Measurements from ENCODE around the gene OCA2. TPM values are rescaled to one million over a fixed set of nuclear protein-coding genes. Genes with fewer than 3 reads are reported as not detected.

Gene OCA2
- total and polyA plus RNA-seq, 2 of the 4 experiments (the other 2 are of a cell fraction) = under 0.01 to 0.03 TPM

DNA sequence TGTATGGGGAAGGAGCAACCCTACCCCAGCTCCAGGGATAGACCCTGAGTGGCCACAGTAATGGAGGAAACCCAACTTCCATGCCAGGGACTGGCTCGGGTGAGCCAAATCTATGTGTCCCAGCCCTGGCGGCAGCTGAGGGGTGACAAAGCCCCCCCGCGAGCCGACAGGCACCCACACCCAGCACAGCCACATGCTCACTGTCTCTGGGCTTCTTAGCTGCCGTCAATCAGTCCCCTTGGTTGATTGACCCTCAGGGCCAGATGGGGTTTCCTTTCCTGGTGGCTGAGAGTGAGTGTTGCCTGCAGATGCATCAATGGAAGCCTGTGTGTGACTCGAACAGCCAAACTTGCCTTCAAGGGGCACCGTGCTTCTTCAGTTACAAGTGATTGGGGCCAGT lies 2.1 kb upstream of the OCA2 start:
- dilution Hi-C loops (cut with HindIII; ENCODE audit: low sequenced_read_pairs, unreplicated experiment) = no loop called here
- WGBS, 2 experiments (ENCODE audit: extremely low coverage in 2 of 2, insufficient read length in 1 of 2) = no CpG with 5 or more reads among the region's 8 CpGs
- H3K23ac ChIP-seq (ENCODE audit: low read depth, low read length) = no peak overlapping the region
- peaks cover 2% of the 10 kb centered on the region; the same call in 1 of the 2 replicates for H3K4me1 ChIP-seq (ENCODE audit: control insufficient read depth, insufficient read depth, low read length)
- H3K79me1 ChIP-seq (ENCODE audit: low read depth in 1 of 2, low read length in 2 of 2) = no peaks in the 10 kb centered on the region
- in situ Hi-C loops (cut with MboI; ENCODE audit: low sequenced_read_pairs) = loop anchor here (25.0 kb wide), 1 partner anchor 1214 kb away; no protein-coding TSS in a partner anchor
- H3K4me2 ChIP-seq (ENCODE audit: low read depth, low read length) = no peak overlapping the region
- no peak overlapping the region for H2AK5ac ChIP-seq (ENCODE audit: low read depth, low read length)
- no peak overlapping the region for H3K18ac ChIP-seq (ENCODE audit: low read depth, low read length)
- no peak overlapping the region for H3K14ac ChIP-seq (replicated peaks; ENCODE audit: low read depth, low read length)
- TF ChIP-seq RAD21 (IDR thresholded peaks at IDR 0.05; ENCODE audit: low read length) = no peak
- no peaks in the 10 kb centered on the region for H3K9me3 ChIP-seq (ENCODE audit: control insufficient read depth, insufficient read depth, low read length)
- BruUV-seq (replicated peaks) = no TSS peak
- no peak overlapping the region for H2BK15ac ChIP-seq (ENCODE audit: low read depth, low read length)
- H4K5ac ChIP-seq (ENCODE audit: low read depth, low read length) = no peak overlapping the region
- H2BK5ac ChIP-seq (ENCODE audit: low read depth, low read length, poor library complexity, severe bottlenecking) = no peak overlapping the region
- no peak overlapping the region for H4K91ac ChIP-seq (ENCODE audit: insufficient read depth, low read depth, low read length)
- H2AFZ ChIP-seq (replicated peaks; ENCODE audit: low read length, poor library complexity) = no peak overlapping the region
- DNase-seq (no peak), ATAC-seq (ENCODE audit: low read depth) (no peak)
- H2BK120ac ChIP-seq (ENCODE audit: low read depth, low read length) = no peak overlapping the region
- ChIA-PET CTCF (interaction anchor here (0.6 kb wide), 1 partner anchor 25 kb away, joined by 4 read pairs; no protein-coding TSS in a partner anchor), POLR2A (ENCODE audit: unreplicated experiment) (no interaction called here)
- no peak overlapping the region for H4K8ac ChIP-seq (ENCODE audit: low read depth in 2 of 2, low read length in 2 of 2)
- no peaks in the 10 kb centered on the region for H3K36me3 ChIP-seq (ENCODE audit: control insufficient read depth, insufficient read depth, low read length)
- no peaks in the 10 kb centered on the region; the same call in 1 of the 2 replicates for H4K20me1 ChIP-seq (ENCODE audit: insufficient read depth, low read length)
- no peak overlapping the region for H2BK20ac ChIP-seq (ENCODE audit: low read depth, low read length)
- peaks cover 51% of the 10 kb centered on the region for H3K27me3 ChIP-seq (ENCODE audit: control insufficient read depth, insufficient read depth, low read length)
- H3K9ac ChIP-seq (ENCODE audit: low read depth, low read length) = no peak overlapping the region
- H3K56ac ChIP-seq (ENCODE audit: extremely low read depth, insufficient read depth, low read length) = no peak overlapping the region
- H3K4ac ChIP-seq (ENCODE audit: low read depth, low read length) = no peak overlapping the region
- peaks cover 2% of the 10 kb centered on the region; the same call in 1 of the 2 replicates for H3K9me1 ChIP-seq (ENCODE audit: insufficient read depth, low read length)
- no peak overlapping the region for H3K27ac ChIP-seq (ENCODE audit: insufficient read depth, low read length)
- no peak overlapping the region for H3K4me3 ChIP-seq (ENCODE audit: insufficient read depth, low read depth, low read length)
- peak overlapping the region; percentile 28 for H2AK9ac ChIP-seq (replicated peaks; ENCODE audit: low read depth, low read length, poor library complexity)
- intact Hi-C loops (cut with micrococcal nuclease) = no loop called here

Measured in IMR-90 (cell line).